WTC11 (cell line): ENCODE data around the gene CAPN15. TPM values are rescaled to one million over a fixed set of nuclear protein-coding genes. Genes with fewer than 3 reads are reported as not detected.

Source experiments
- ATAC-seq: fragments of 200-7000 bp; cut with Tn5 transposase; 2 replicates; pipeline ENCODE4 v1.10.0; 2021; ENCODE audit warnings: mild to moderate bottlenecking, moderate library complexity
- CTCF ChIA-PET: fragments of 300-600 bp; sonication (Branson Sonifier 250); formaldehyde crosslinking; loops from one replicate; lab custom pipeline; 2021; ENCODE audit warnings: antibody characterized with exemption; lab: Charles Lee
- POLR2A ChIA-PET: fragments of 350-600 bp; sonication (Branson Sonifier 250); formaldehyde crosslinking; loops from one replicate; lab custom pipeline; 2021; ENCODE audit warnings: antibody characterized with exemption; lab: Charles Lee
- DNase-seq: peaks from one replicate; pipeline ENCODE4 v3.0.0; 2021; ENCODE audit warnings: low spot score
- H3K27ac Mint-ChIP-seq: 2 replicates; pipeline ENCODE4 v1.8.0; 2021; ENCODE audit warnings: mixed read lengths
- H3K27me3 Mint-ChIP-seq: 2 replicates; pipeline ENCODE4 v1.8.0; 2021; ENCODE audit warnings: low read depth, mild to moderate bottlenecking, moderate library complexity, mixed read lengths
- H3K36me3 Mint-ChIP-seq: 2 replicates; pipeline ENCODE4 v1.8.0; 2021; ENCODE audit warnings: mixed read lengths
- H3K4me1 Mint-ChIP-seq: 2 replicates; pipeline ENCODE4 v1.8.0; 2022; ENCODE audit warnings: mixed read lengths
- H3K4me3 Mint-ChIP-seq: 2 replicates; pipeline ENCODE4 v1.8.0; 2021; ENCODE audit warnings: mild to moderate bottlenecking, moderate library complexity, mixed read lengths
- H3K9me3 Mint-ChIP-seq: 2 replicates; pipeline ENCODE4 v1.8.0; 2021; ENCODE audit warnings: mixed read lengths
- FOXK1 ChIP-seq: sonication (generic); formaldehyde crosslinking; IDR thresholded peaks from 2 replicates; pipeline ENCODE4 v1.8.0; 2022; ENCODE audit warnings: mild to moderate bottlenecking, moderate library complexity, missing genetic modification reagents
- HMGA2 ChIP-seq: fragments of 250-450 bp; sonication (Bioruptor Pico); IDR thresholded peaks from 2 replicates; pipeline ENCODE4 v1.4.0; 2021; ENCODE audit warnings: mild to moderate bottlenecking, moderate library complexity
- MYBL2 ChIP-seq: sonication (generic); formaldehyde crosslinking; IDR thresholded peaks from 2 replicates; pipeline ENCODE4 v1.8.1; 2023; ENCODE audit warnings: mild to moderate bottlenecking, moderate library complexity, missing genetic modification reagents
- NFE2L1 ChIP-seq: sonication (generic); formaldehyde crosslinking; IDR thresholded peaks from 2 replicates; pipeline ENCODE4 v1.8.1; 2023; ENCODE audit warnings: missing genetic modification reagents
- NR2C2 ChIP-seq: sonication (generic); formaldehyde crosslinking; IDR thresholded peaks from 2 replicates; pipeline ENCODE4 v1.8.0; 2022; ENCODE audit warnings: mild to moderate bottlenecking, missing genetic modification reagents
- RORB ChIP-seq: fragments of 250-450 bp; sonication (Bioruptor Pico); IDR thresholded peaks from 2 replicates; pipeline ENCODE4 v1.9.0; 2021; ENCODE audit warnings: mild to moderate bottlenecking
- SP1 ChIP-seq: sonication (generic); formaldehyde crosslinking; conservative IDR thresholded peaks from 2 replicates; pipeline ENCODE4 v1.8.1; 2022; ENCODE audit warnings: missing genetic modification reagents
- ZNF138 ChIP-seq: sonication (generic); formaldehyde crosslinking; conservative IDR thresholded peaks from 2 replicates; pipeline ENCODE4 v1.8.1; 2022; ENCODE audit warnings: mild to moderate bottlenecking, moderate library complexity, missing genetic modification reagents
- ZNF263 ChIP-seq: sonication (generic); formaldehyde crosslinking; IDR thresholded peaks from 2 replicates; pipeline ENCODE4 v1.8.1; 2022; ENCODE audit warnings: low read depth, mild to moderate bottlenecking, moderate library complexity, missing genetic modification reagents
- total RNA-seq: library from RNA; stranded (reverse); gene quantifications from 3 replicates; pipeline ENCODE4 v1.2.3, GENCODE V29; 2021
- TF ChIP-seq, protein P1 (sequence below): sonication (generic); formaldehyde crosslinking; conservative IDR thresholded peaks from 2 replicates; pipeline ENCODE4 v1.8.1; 2023; ENCODE audit warnings: mild to moderate bottlenecking, low read depth, missing genetic modification reagents, moderate library complexity
- TF ChIP-seq, protein P2 (sequence below): sonication (generic); formaldehyde crosslinking; IDR thresholded peaks from 2 replicates; pipeline ENCODE4 v1.8.1; 2022; ENCODE audit warnings: low read depth, missing genetic modification reagents, borderline replicate concordance
- TF ChIP-seq, protein P3 (sequence below): fragments of 250-450 bp; sonication (Bioruptor Pico); IDR thresholded peaks from 2 replicates; pipeline ENCODE4 v1.9.0; 2021; ENCODE audit warnings: mild to moderate bottlenecking, borderline replicate concordance
- TF ChIP-seq, protein P4 (sequence below): sonication (generic); formaldehyde crosslinking; IDR thresholded peaks from 2 replicates; pipeline ENCODE4 v1.8.0; 2023; ENCODE audit warnings: missing genetic modification reagents, mild to moderate bottlenecking, borderline replicate concordance
- TF ChIP-seq, protein P5 (sequence below): sonication (generic); formaldehyde crosslinking; IDR thresholded peaks from 2 replicates; pipeline ENCODE4 v1.8.0; 2022; ENCODE audit warnings: mild to moderate bottlenecking, missing genetic modification reagents
- TF ChIP-seq, protein P6 (sequence below): fragments of 250-450 bp; sonication (Bioruptor Pico); IDR thresholded peaks from 2 replicates; pipeline ENCODE4 v2.1.2; 2022; ENCODE audit warnings: mild to moderate bottlenecking, moderate library complexity
- TF ChIP-seq, protein P7 (sequence below): fragments of 200-600 bp; IDR thresholded peaks from 2 replicates; pipeline ENCODE4 v1.8.0; 2022; ENCODE audit warnings: antibody characterized with exemption

Gene CAPN15
- total RNA-seq, 1 experiment from 2014 or later: 110 TPM

DNA sequence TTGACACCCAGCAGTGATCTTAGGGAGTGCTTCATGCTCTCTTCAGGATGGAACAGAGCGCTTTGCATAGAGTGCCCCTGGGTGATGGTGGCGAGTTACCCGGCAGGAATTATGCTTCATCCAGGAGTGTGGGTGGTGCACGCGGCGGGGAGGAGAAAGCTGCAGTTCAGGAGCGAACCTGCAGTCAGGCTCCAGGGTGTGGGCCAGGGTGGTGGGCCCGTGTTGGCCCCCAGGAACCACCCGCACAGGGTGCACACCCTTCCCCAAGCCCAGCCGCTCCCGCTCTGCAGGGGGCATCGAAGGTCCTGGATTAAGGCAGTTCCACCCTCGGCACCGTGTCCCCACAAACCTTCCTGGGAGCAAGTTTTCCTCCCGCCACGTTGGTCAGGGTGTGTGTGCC, 66.3 kb downstream of the CAPN15 start (continued):
- no peak for TF ChIP-seq ZNF138
- TF ChIP-seq, protein P1, sequence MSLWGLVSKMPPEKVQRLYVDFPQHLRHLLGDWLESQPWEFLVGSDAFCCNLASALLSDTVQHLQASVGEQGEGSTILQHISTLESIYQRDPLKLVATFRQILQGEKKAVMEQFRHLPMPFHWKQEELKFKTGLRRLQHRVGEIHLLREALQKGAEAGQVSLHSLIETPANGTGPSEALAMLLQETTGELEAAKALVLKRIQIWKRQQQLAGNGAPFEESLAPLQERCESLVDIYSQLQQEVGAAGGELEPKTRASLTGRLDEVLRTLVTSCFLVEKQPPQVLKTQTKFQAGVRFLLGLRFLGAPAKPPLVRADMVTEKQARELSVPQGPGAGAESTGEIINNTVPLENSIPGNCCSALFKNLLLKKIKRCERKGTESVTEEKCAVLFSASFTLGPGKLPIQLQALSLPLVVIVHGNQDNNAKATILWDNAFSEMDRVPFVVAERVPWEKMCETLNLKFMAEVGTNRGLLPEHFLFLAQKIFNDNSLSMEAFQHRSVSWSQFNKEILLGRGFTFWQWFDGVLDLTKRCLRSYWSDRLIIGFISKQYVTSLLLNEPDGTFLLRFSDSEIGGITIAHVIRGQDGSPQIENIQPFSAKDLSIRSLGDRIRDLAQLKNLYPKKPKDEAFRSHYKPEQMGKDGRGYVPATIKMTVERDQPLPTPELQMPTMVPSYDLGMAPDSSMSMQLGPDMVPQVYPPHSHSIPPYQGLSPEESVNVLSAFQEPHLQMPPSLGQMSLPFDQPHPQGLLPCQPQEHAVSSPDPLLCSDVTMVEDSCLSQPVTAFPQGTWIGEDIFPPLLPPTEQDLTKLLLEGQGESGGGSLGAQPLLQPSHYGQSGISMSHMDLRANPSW (CRISPR knock-in tag): no peak
- TF ChIP-seq, all 79 proteins: peak for 0

DNA sequence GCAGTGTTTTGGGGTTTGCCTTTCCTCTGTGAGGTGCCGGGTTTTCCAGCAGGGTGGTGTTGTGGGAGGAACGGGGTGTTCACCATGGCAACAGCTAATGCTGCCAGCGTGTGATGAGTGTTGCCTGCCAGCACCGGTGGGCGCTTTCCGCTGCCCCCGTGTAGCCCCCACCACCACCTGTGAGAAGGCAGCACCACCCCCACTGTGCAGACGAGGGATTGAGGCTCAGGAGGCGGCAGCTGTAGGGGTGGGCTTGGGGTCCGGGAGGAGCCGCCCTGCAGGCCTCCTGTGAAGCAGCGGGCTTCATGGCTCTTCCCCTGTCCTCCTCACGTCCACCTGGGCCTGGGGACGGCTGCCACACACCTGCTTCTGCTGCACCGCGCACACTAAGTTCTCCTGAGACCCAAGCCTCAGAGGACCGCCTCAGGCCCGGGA, 67.6 kb downstream of the CAPN15 start:
- POLR2A ChIA-PET: interaction anchor here (0.6 kb wide), 1 partner anchor 1657 kb away, joined by 3 read pairs; the partner anchor contains the start of gene ECI1
- Mint-ChIP-seq H3K4me3 (no peak overlapping the region), H3K9me3 (no peaks in the 10 kb centered on the region), H3K4me1 (peaks cover 8% of the 10 kb centered on the region), H3K27me3 (peaks cover 13% of the 10 kb centered on the region), H3K36me3 (peaks cover 12% of the 10 kb centered on the region), H3K27ac (no peak overlapping the region)
- no peak for ATAC-seq
- no peak for TF ChIP-seq RORB (CRISPR knock-in tag)
- TF ChIP-seq, protein P2, sequence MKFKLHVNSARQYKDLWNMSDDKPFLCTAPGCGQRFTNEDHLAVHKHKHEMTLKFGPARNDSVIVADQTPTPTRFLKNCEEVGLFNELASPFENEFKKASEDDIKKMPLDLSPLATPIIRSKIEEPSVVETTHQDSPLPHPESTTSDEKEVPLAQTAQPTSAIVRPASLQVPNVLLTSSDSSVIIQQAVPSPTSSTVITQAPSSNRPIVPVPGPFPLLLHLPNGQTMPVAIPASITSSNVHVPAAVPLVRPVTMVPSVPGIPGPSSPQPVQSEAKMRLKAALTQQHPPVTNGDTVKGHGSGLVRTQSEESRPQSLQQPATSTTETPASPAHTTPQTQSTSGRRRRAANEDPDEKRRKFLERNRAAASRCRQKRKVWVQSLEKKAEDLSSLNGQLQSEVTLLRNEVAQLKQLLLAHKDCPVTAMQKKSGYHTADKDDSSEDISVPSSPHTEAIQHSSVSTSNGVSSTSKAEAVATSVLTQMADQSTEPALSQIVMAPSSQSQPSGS (CRISPR knock-in tag): no peak
- TF ChIP-seq, protein P3, sequence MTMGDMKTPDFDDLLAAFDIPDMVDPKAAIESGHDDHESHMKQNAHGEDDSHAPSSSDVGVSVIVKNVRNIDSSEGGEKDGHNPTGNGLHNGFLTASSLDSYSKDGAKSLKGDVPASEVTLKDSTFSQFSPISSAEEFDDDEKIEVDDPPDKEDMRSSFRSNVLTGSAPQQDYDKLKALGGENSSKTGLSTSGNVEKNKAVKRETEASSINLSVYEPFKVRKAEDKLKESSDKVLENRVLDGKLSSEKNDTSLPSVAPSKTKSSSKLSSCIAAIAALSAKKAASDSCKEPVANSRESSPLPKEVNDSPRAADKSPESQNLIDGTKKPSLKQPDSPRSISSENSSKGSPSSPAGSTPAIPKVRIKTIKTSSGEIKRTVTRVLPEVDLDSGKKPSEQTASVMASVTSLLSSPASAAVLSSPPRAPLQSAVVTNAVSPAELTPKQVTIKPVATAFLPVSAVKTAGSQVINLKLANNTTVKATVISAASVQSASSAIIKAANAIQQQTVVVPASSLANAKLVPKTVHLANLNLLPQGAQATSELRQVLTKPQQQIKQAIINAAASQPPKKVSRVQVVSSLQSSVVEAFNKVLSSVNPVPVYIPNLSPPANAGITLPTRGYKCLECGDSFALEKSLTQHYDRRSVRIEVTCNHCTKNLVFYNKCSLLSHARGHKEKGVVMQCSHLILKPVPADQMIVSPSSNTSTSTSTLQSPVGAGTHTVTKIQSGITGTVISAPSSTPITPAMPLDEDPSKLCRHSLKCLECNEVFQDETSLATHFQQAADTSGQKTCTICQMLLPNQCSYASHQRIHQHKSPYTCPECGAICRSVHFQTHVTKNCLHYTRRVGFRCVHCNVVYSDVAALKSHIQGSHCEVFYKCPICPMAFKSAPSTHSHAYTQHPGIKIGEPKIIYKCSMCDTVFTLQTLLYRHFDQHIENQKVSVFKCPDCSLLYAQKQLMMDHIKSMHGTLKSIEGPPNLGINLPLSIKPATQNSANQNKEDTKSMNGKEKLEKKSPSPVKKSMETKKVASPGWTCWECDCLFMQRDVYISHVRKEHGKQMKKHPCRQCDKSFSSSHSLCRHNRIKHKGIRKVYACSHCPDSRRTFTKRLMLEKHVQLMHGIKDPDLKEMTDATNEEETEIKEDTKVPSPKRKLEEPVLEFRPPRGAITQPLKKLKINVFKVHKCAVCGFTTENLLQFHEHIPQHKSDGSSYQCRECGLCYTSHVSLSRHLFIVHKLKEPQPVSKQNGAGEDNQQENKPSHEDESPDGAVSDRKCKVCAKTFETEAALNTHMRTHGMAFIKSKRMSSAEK (CRISPR knock-in tag): no peak
- TF ChIP-seq, protein P4, sequence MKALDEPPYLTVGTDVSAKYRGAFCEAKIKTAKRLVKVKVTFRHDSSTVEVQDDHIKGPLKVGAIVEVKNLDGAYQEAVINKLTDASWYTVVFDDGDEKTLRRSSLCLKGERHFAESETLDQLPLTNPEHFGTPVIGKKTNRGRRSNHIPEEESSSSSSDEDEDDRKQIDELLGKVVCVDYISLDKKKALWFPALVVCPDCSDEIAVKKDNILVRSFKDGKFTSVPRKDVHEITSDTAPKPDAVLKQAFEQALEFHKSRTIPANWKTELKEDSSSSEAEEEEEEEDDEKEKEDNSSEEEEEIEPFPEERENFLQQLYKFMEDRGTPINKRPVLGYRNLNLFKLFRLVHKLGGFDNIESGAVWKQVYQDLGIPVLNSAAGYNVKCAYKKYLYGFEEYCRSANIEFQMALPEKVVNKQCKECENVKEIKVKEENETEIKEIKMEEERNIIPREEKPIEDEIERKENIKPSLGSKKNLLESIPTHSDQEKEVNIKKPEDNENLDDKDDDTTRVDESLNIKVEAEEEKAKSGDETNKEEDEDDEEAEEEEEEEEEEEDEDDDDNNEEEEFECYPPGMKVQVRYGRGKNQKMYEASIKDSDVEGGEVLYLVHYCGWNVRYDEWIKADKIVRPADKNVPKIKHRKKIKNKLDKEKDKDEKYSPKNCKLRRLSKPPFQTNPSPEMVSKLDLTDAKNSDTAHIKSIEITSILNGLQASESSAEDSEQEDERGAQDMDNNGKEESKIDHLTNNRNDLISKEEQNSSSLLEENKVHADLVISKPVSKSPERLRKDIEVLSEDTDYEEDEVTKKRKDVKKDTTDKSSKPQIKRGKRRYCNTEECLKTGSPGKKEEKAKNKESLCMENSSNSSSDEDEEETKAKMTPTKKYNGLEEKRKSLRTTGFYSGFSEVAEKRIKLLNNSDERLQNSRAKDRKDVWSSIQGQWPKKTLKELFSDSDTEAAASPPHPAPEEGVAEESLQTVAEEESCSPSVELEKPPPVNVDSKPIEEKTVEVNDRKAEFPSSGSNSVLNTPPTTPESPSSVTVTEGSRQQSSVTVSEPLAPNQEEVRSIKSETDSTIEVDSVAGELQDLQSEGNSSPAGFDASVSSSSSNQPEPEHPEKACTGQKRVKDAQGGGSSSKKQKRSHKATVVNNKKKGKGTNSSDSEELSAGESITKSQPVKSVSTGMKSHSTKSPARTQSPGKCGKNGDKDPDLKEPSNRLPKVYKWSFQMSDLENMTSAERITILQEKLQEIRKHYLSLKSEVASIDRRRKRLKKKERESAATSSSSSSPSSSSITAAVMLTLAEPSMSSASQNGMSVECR: no peak
- no peak for TF ChIP-seq SP1 (CRISPR knock-in tag)
- no peak for TF ChIP-seq NR2C2 (CRISPR knock-in tag)
- TF ChIP-seq, protein P5, sequence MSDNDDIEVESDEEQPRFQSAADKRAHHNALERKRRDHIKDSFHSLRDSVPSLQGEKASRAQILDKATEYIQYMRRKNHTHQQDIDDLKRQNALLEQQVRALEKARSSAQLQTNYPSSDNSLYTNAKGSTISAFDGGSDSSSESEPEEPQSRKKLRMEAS: no peak
- TF ChIP-seq, protein P6, sequence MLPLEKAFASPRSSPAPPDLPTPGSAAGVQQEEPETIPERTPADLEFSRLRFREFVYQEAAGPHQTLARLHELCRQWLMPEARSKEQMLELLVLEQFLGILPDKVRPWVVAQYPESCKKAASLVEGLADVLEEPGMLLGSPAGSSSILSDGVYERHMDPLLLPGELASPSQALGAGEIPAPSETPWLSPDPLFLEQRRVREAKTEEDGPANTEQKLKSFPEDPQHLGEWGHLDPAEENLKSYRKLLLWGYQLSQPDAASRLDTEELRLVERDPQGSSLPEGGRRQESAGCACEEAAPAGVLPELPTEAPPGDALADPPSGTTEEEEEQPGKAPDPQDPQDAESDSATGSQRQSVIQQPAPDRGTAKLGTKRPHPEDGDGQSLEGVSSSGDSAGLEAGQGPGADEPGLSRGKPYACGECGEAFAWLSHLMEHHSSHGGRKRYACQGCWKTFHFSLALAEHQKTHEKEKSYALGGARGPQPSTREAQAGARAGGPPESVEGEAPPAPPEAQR: no peak
- TF ChIP-seq HMGA2 (CRISPR knock-in tag): no peak
- TF ChIP-seq MYBL2 (CRISPR knock-in tag): no peak
- TF ChIP-seq ZNF263 (CRISPR knock-in tag): no peak
- TF ChIP-seq, protein P7, sequence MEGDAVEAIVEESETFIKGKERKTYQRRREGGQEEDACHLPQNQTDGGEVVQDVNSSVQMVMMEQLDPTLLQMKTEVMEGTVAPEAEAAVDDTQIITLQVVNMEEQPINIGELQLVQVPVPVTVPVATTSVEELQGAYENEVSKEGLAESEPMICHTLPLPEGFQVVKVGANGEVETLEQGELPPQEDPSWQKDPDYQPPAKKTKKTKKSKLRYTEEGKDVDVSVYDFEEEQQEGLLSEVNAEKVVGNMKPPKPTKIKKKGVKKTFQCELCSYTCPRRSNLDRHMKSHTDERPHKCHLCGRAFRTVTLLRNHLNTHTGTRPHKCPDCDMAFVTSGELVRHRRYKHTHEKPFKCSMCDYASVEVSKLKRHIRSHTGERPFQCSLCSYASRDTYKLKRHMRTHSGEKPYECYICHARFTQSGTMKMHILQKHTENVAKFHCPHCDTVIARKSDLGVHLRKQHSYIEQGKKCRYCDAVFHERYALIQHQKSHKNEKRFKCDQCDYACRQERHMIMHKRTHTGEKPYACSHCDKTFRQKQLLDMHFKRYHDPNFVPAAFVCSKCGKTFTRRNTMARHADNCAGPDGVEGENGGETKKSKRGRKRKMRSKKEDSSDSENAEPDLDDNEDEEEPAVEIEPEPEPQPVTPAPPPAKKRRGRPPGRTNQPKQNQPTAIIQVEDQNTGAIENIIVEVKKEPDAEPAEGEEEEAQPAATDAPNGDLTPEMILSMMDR: no peak
- TF ChIP-seq NFE2L1: no peak
- TF ChIP-seq FOXK1 (CRISPR knock-in tag): no peak
- CTCF ChIA-PET: interaction anchor here (0.9 to 1.3 kb wide), 2 partner anchors 18 to 27 kb away, joined by 3 to 5 read pairs; no protein-coding TSS in a partner anchor
- DNase-seq: no peak
